Gastrocnemius medialis (tissue), 4 donors: ENCODE data around the gene TMPRSS12.

Source experiments
- POLR2A ChIP-seq, 2 donors: fragments of 450-650 bp; IDR thresholded peaks; one replicate each; pipeline ENCODE4 v1.6.1; 2017; ENCODE audit warnings: antibody characterized with exemption in 2 of 2, mild to moderate bottlenecking in 2 of 2, moderate library complexity in 2 of 2
- TF ChIP-seq, protein P1 (sequence below), 5 experiments: fragments of 450-650 bp in 3 of 5; fragments of 200-600 bp in 2 of 5; sonication (generic) in 2 of 5; IDR thresholded peaks in 4 of 5; conservative IDR thresholded peaks in 1 of 5; 1 replicate in 4 of 5; 2 replicates in 1 of 5; pipeline ENCODE4 v1.5.1; 2016 to 2019; ENCODE audit warnings: antibody characterized with exemption in 5 of 5, mild to moderate bottlenecking in 3 of 5, moderate library complexity in 3 of 5

GRCh38 chr12:50882563-50882962, 39.8 kb downstream of the TMPRSS12 start:
- TF ChIP-seq POLR2A (IDR thresholded peaks at IDR 0.05) = no peak
- TF ChIP-seq, protein P1, sequence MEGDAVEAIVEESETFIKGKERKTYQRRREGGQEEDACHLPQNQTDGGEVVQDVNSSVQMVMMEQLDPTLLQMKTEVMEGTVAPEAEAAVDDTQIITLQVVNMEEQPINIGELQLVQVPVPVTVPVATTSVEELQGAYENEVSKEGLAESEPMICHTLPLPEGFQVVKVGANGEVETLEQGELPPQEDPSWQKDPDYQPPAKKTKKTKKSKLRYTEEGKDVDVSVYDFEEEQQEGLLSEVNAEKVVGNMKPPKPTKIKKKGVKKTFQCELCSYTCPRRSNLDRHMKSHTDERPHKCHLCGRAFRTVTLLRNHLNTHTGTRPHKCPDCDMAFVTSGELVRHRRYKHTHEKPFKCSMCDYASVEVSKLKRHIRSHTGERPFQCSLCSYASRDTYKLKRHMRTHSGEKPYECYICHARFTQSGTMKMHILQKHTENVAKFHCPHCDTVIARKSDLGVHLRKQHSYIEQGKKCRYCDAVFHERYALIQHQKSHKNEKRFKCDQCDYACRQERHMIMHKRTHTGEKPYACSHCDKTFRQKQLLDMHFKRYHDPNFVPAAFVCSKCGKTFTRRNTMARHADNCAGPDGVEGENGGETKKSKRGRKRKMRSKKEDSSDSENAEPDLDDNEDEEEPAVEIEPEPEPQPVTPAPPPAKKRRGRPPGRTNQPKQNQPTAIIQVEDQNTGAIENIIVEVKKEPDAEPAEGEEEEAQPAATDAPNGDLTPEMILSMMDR (IDR thresholded peaks at IDR 0.05 in 4 of 5, conservative IDR thresholded peaks at IDR 0.05 in 1 of 5) = no peak
